NCI-H2107 (cell line): ENCODE data around the gene DCAF10.
"Not testable (repeated sequence)": the region's sequence is repeated elsewhere in the genome, so short reads cannot be mapped to it uniquely, and the experiment has no call there.

Source experiments
- DNase-seq: peaks from one replicate; lab custom pipeline; 2025; lab: John Stamatoyannopoulos, UW

The DCAF10 gene

GRCh38 chr9:37870081-37870798 lies 69.6 kb downstream of the DCAF10 start:
- DNase-seq = no peak

GRCh38 chr9:37870799-37871176 lies 70.2 kb downstream of the DCAF10 start:
- no peak for DNase-seq

DNA sequence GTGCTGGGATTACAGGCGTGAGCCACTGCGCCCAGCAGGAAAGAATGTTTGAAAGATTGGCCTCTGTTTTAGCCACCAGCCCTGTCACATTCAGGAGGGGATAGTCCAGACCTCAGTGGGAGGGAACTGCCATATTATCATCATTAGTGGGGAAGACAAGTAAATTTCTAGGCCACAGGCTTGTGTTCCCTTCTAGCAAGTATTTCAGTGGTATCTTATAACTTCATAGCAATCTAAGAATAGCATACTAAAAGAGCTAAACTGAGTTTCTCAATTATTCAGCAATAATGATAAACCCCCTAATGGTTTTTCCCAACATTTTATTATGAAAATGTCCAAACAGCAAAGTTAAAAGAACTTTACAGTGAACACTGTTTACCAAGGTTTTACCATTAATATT lies 73.4 kb downstream of the DCAF10 start:
- no peak for DNase-seq

- no peak for DNase-seq
These were observed 75.8 kb downstream of the DCAF10 start for GRCh38 chr9:37876376-37876775.

GRCh38 chr9:37880916-37881479 lies 80.4 kb downstream of the DCAF10 start:
- DNase-seq = no peak

GRCh38 chr9:37887977-37888583 lies 87.5 kb downstream of the DCAF10 start:
- DNase-seq = not testable (repeated sequence)

- no peak for DNase-seq
These were observed 88.9 kb downstream of the DCAF10 start for GRCh38 chr9:37889536-37889935.

DNA sequence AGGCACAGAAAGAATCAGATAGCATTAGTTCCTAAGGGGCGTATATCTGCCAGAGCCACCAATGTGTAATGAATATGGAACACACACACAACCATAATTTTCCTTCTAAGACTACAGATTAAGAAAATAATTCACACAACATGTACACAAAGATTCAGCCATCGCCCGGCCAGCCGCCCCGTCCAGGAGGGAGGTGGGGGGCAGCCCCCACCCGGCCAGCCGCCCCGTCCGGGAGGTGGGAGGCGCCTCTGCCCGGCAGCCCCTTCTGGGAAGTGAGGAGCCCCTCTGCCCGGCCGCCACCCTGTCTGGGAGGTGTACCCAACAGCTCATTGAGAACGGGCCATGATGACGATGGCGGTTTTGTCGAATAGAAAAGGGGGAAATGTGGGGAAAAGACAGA lies 90.4 kb downstream of the DCAF10 start:
- not testable (repeated sequence) for DNase-seq

GRCh38 chr9:37892063-37892462 lies 91.5 kb downstream of the DCAF10 start:
- DNase-seq = no peak

- no peak for DNase-seq
These were observed 97.1 kb downstream of the DCAF10 start for GRCh38 chr9:37897665-37898064.

GRCh38 chr9:37899041-37899440 lies 98.4 kb downstream of the DCAF10 start:
- DNase-seq = no peak

DNA sequence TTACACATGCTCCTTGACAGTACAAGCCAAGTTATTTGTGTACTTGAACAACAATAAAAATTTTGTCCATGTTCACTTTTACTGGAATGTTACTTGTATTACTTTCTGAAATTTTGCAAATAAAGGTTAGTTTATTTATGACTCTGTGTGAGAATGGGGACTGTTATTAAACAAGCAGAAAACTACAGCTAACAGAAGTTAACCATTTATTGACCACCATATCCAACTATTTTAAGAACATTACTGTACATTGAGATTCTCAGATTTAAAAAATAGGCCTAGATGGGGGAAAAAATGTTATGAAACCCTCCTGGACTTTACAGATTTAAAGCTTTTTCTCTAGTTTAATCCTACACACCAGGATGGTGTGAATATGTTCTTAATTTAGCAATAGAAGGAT lies 101.5 kb downstream of the DCAF10 start:
- no peak for DNase-seq

DNA sequence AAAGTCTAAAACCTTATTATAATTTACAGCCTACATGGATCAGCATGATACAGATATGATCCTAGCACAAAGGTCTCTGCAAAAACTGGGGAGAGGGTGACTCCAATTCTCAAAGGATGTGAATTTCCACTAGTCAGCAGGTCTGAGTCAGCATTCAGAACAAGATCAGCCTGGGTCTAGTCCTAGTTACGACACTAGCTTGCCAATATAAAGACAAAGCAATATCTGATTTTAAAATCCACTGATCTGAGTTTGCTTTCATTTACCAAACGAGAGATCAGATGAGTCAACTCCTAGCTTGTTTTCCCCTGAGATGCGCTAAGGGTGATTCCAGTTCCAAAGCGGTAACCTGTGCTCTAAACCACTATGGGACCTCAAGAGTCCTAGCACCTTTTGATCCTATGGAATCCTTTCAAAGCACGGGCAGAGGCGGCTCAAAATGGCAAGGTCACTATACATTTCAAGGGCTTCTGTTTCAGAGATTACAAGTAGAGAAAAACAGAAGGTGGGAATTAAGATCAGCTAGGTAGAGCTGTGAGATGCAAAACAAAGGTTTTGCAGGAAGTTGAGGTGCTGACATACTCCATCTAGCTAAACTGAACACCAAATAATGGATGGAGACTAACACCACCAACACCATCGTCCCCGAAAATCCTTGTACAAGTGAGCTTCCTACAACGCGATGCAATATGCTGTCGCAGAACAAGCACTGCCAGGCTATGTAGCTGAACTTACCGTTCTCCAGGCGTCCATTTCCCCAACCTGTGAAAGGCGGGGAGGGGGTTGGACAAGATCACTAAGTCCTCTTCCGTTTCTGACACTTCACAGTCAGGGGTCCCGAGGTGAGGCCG lies 102.4 kb downstream of the DCAF10 start:
- no peak for DNase-seq

DNA sequence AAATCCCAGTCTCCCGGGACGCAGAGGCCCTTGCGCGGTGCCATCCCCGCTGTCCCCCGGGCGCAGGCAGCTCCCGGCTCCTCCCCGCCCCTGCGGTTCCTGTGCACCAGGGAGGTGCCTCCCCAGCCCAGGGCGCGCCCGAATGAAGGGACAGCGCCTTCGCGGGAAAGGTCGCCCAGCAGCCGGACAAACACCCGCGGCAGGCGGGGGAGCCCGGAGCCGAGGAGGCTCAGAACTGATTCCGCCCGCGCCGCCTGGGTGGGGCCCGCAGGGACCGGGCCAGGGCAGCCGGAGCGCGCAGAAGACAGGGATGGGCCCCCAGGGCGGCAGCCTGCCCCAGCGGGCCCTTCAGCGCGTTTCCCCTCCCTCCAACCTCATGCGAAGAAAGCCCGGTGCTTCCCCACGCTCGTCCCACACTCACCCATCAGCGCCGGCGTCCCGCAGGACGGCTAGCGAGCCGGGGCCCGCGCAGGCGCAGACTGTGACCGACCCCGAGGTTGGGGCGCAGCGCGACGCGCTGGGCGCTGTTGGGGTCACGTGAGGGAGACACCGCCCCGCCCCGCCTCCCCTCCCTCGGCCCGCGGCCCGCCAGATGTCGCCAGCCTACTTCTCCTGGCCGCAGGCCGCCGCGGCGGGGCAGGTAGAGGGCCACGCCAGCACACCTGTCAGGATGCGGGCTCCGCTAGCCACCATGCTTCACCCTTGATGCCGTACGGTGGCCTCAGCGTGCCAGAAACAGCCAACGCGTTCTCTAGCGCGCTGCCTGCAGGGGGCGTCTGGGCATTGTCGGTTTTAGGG lies 103.2 kb downstream of the DCAF10 start, which contains the start of gene SLC25A51:
Gene SLC25A51, minus strand, starts transcription at position 481 of the 798 bp plus-strand sequence. CDS start 15,577 bp downstream, outside the sequence.
- DNase-seq = peak; percentile 92

DNA sequence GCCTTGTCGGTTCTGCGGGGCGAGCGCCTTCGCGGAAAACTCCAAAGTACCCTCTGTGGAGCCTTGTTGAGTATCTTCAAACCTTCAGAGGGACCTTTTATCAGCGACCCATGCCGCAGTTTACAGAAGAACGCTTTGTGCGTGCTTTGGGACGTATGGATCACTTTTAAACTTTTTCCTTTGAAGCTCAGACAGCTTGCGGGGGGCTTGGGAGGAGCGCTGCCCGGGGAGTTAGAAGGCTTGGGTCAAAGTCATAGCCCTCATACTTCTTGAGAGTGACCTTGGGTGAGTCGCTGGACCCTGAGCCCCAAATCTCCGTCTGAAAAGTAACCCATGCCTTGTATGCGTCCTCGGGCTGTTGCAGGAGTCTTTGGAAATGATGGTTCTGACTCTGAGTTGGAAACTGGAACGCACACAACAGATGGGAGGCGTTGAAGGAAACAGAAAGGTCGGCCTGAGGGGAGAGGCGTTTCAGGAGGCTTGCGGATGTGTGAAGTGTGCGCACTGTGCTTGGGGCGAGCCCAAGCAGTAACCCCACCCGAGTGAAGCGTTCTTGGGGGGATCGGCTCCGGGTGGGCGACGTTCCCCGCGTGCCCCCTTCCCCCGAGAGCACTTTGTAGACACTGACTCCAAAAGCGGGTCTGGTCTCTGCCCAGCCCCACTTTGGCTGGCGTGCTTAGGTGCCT lies 104.0 kb downstream of the DCAF10 start:
- no peak for DNase-seq

DNA sequence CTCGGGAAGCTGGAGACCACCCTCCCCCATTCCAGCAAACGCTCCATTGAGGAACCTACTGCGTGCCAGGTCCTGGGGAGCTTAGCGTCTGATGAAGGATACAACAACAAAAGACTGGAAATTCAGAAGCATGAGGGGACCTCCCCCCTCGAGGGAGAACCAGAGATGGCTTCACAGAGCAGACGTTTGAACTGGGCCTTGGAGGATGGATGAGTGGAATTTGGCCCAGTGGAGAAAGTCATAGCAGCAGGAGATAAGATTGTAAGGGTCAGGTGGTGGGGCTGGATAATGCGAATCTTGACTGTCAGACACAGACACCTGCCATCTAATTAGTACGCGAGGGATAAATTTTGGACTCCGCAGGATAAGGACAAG lies 104.5 kb downstream of the DCAF10 start:
- DNase-seq = no peak

DNA sequence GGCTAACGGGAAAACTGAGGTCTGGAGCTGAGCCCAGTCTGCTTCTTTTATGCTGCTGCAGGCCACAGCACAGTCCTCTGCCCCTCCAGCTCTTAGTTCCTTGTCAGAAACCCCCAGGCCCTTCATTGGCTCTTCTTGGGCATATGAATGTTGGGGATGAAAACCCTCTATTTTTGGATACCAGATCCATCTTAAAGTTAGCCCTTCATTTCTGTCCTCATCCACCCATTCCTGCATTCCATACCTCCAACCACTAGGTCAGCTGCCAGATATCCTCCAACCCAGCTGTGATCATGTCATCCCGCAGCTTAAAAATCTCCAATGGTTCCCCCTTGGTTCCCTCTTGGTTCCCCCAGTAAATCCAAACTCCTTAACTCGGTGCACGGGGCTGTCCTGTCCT lies 105.2 kb downstream of the DCAF10 start:
- DNase-seq = no peak

- no peak for DNase-seq
These were observed 106.0 kb downstream of the DCAF10 start for GRCh38 chr9:37906312-37907239.

DNA sequence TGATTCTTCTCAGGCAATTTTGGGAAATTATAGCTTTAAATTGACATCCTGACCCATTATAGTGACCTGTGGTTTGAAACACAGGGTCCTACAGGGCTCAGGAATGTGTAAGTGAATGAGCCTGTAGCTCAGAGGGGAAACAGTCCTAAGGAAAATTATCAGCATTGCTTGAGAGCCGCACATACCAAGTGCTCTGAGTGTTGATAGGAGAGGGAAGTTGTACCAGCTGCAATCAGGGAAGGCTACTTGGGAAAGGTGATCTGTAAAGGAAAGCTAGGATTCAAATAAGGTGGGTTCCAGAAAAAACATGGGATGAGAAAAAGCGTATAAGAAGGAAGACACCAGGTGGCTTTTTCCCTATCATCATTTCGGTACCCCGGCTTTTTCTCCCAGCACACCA lies 107.7 kb downstream of the DCAF10 start:
- DNase-seq = no peak

- DNase-seq = no peak
These were observed 108.1 kb downstream of the DCAF10 start for GRCh38 chr9:37908698-37909186.
